K562 (cell line): ENCODE data around the gene NPDC1. TPM values are rescaled to one million over a fixed set of nuclear protein-coding genes. Genes with fewer than 3 reads are reported as not detected.

Experiments used
- ASH1L ChIP-seq: fragments of 450-650 bp; IDR thresholded peaks from 2 replicates; pipeline ENCODE4 v1.6.1; 2018; ENCODE audit warnings: borderline replicate concordance, mild to moderate bottlenecking, low read depth; ENCODE audit not compliant: partially characterized antibody
- CCNT2 ChIP-seq: IDR thresholded peaks from 2 replicates; pipeline ENCODE4 v1.6.1; 2011; ENCODE audit warnings: borderline replicate concordance, low read depth, mild to moderate bottlenecking, moderate library complexity, mixed read lengths, low read length; ENCODE audit not compliant: insufficient read length; ENCODE audit errors: extremely low read depth
- CREB1 ChIP-seq, 2 experiments: sonication (generic) in 1 of 2; formaldehyde crosslinking in 1 of 2; IDR thresholded peaks; 2 replicates each; pipeline versions ENCODE4 v1.6.1 to v1.8.0; 2012 to 2022; ENCODE audit warnings: inconsistent platforms in 1 of 2, mild to moderate bottlenecking in 1 of 2, missing genetic modification reagents in 1 of 2, moderate library complexity in 1 of 2
- EGR1 ChIP-seq: fragments of 450-650 bp; conservative IDR thresholded peaks from 2 replicates; pipeline ENCODE4 v1.6.1; 2017; ENCODE audit warnings: mild to moderate bottlenecking
- HDAC2 ChIP-seq: fragments of 450-650 bp; IDR thresholded peaks from 2 replicates; pipeline ENCODE4 v1.6.1; 2016; ENCODE audit warnings: mild to moderate bottlenecking
- HEY1 ChIP-seq: fragments of 250-450 bp; sonication (Bioruptor Pico); IDR thresholded peaks from 2 replicates; pipeline ENCODE4 v1.5.0; 2020; ENCODE audit warnings: mild to moderate bottlenecking, moderate library complexity, borderline replicate concordance
- HNRNPLL ChIP-seq: fragments of 200-400 bp; formaldehyde crosslinking; IDR thresholded peaks from 2 replicates; pipeline ENCODE4 v1.6.1; 2017; ENCODE audit warnings: low read length, low read depth, mild to moderate bottlenecking; ENCODE audit not compliant: poor library complexity, severe bottlenecking
- LARP7 ChIP-seq: fragments of 450-650 bp; IDR thresholded peaks from 2 replicates; pipeline ENCODE4 v1.6.1; 2016
- MITF ChIP-seq: IDR thresholded peaks from 2 replicates; pipeline ENCODE4 v1.6.1; 2014; ENCODE audit warnings: antibody characterized with exemption
- MYC ChIP-seq, 2 experiments: fragments of 250-450 bp in 1 of 2; sonication (Bioruptor Pico) in 1 of 2; IDR thresholded peaks; 2 replicates each; pipeline versions ENCODE4 v1.5.1 to v1.6.1; 2012 to 2021; ENCODE audit warnings: low read depth in 2 of 2, borderline replicate concordance in 1 of 2, improper control_type of control experiment in 1 of 2, low read length in 1 of 2, mild to moderate bottlenecking in 1 of 2, moderate library complexity in 1 of 2
- MYNN ChIP-seq, 2 experiments: sonication (generic); formaldehyde crosslinking in 1 of 2; IDR thresholded peaks; 2 replicates each; pipeline versions ENCODE4 v1.5.0 to v1.6.1; 2016 to 2020; ENCODE audit warnings: antibody characterized with exemption in 1 of 2, missing genetic modification reagents in 1 of 2
- NFATC3 ChIP-seq: fragments of 450-650 bp; IDR thresholded peaks from 2 replicates; pipeline ENCODE4 v1.6.1; 2017; ENCODE audit warnings: mild to moderate bottlenecking
- PHF8 ChIP-seq: fragments of 200-600 bp; sonication (generic); IDR thresholded peaks from 2 replicates; pipeline ENCODE4 v1.6.1; 2012; ENCODE audit warnings: mixed run types, mild to moderate bottlenecking, inconsistent platforms, low read length, moderate library complexity, borderline replicate concordance
- POLR2G ChIP-seq: fragments of 200-400 bp; formaldehyde crosslinking; IDR thresholded peaks from 2 replicates; pipeline ENCODE4 v1.6.1; 2017; ENCODE audit warnings: low read depth, mild to moderate bottlenecking, antibody characterized with exemption, low read length, moderate library complexity
- SETDB1 ChIP-seq: IDR thresholded peaks from one replicate; pipeline ENCODE4 v1.6.1; 2012; ENCODE audit warnings: low read length, control low read depth, inconsistent platforms
- XRCC3 ChIP-seq: fragments of 450-650 bp; IDR thresholded peaks from 2 replicates; pipeline ENCODE4 v1.6.1; 2017; ENCODE audit warnings: mild to moderate bottlenecking, moderate library complexity
- ZNF23 ChIP-seq: fragments of 250-450 bp; sonication (Bioruptor Pico); IDR thresholded peaks from 2 replicates; pipeline ENCODE4 v1.4.0; 2020; ENCODE audit warnings: mild to moderate bottlenecking
- ZNF639 ChIP-seq, 2 experiments: fragments of 200-800 bp in 1 of 2; sonication (Bioruptor generic) in 1 of 2; sonication (generic) in 1 of 2; formaldehyde crosslinking in 1 of 2; IDR thresholded peaks in 1 of 2; conservative IDR thresholded peaks in 1 of 2; 2 replicates each; pipeline versions ENCODE4 v1.5.0 to v1.6.1; 2016 to 2020; ENCODE audit warnings: missing compliant biosample characterization in 1 of 2, missing genetic modification characterization in 1 of 2, missing genetic modification reagents in 1 of 2
- ZNF75A ChIP-seq: fragments of 450-650 bp; formaldehyde crosslinking; IDR thresholded peaks from 2 replicates; pipeline ENCODE4 v1.4.0; 2020; ENCODE audit warnings: mild to moderate bottlenecking
- polyA plus RNA-seq, 8 experiments: library from polyadenylated mRNA; depleted of rRNA in 4 of 8; stranded (reverse) in 5 of 8; unstranded in 3 of 8; fragments of >200 nt; fragmentation: Nextera tagmentation in 2 of 8; fragmentation: Illumina TruSeq in 1 of 8; extraction: Ambion mirVana in 2 of 8; extraction: Trizol in 1 of 8; gene quantifications; 2 replicates each; pipeline versions ENCODE4 v1.2.1 to v1.2.3, GENCODE V29; 2011 to 2014; ENCODE audit warnings: inconsistent platforms in 1 of 8, missing spikeins in 1 of 8
- total RNA-seq, 7 experiments: library from RNA; depleted of rRNA in 6 of 7; stranded (reverse); fragments of >200 nt in 6 of 7; fragmentation: Illumina TruSeq in 2 of 7; extraction: Trizol in 2 of 7; gene quantifications; 2 replicates each; pipeline versions ENCODE4 v1.2.1 to v1.2.3, GENCODE V29; 2011 to 2021; ENCODE audit warnings: low replicate concordance in 1 of 7

Gene NPDC1
- total and polyA plus RNA-seq, 9 of the 15 experiments (the other 6 are each of a cell fraction or from before 2014, with no cell fraction given) = 0.06 to 2.1 (median 0.53) TPM; not detected in 3

GRCh38 chr9:137086531-137087408, 40.8 kb upstream of the NPDC1 start, which contains the start of gene MAN1B1 (continued):
- TF ChIP-seq ZNF639 (CRISPR knock-in tag; conservative IDR thresholded peaks at IDR 0.05 in 1 of 2, IDR thresholded peaks at IDR 0.05 in 1 of 2) = peak in 1 of 2 experiments; percentile 84; a peak in 2 of 4 replicates
- TF ChIP-seq CREB1 (IDR thresholded peaks at IDR 0.05) = peak; percentile 87
- TF ChIP-seq CREB1 (CRISPR knock-in tag; IDR thresholded peaks at IDR 0.05) = peak; percentile 92
- no peak for TF ChIP-seq HEY1 (CRISPR knock-in tag)
- peak; percentile 91 for TF ChIP-seq POLR2G
- peak; percentile 100 for TF ChIP-seq HNRNPLL
- TF ChIP-seq ZNF23 (CRISPR knock-in tag) = no peak
- TF ChIP-seq NFATC3 = no peak
- TF ChIP-seq SETDB1 = peak; percentile 20
- no peak for TF ChIP-seq ASH1L
- TF ChIP-seq MYC (IDR thresholded peaks at IDR 0.05; ENCODE audit: low read depth, low read length) = peak; percentile 98
- TF ChIP-seq MYC (CRISPR knock-in tag; IDR thresholded peaks at IDR 0.05; ENCODE audit: borderline replicate concordance, low read depth) = peak; percentile 93; the same call in 1 of the 2 replicates
- no peak for TF ChIP-seq LARP7
- no peak for TF ChIP-seq XRCC3
- peak; percentile 62; the same call in 1 of the 2 replicates for TF ChIP-seq EGR1
- TF ChIP-seq HDAC2 = no peak
- peak; percentile 61; the same call in 1 of the 2 replicates for TF ChIP-seq PHF8
- no peak for TF ChIP-seq ZNF75A
- 0 out of 2 replicates have a peak, but pooled peaks have one; percentile 41 for TF ChIP-seq MITF
- TF ChIP-seq CCNT2 = peak; percentile 71
- no peak for TF ChIP-seq MYNN (IDR thresholded peaks at IDR 0.05)
- TF ChIP-seq MYNN (CRISPR knock-in tag; IDR thresholded peaks at IDR 0.05) = no peak
